ENCODE data around the gene SYTL2.
"Not testable (repeated sequence)": the region's sequence is repeated elsewhere in the genome, so short reads cannot be mapped to it uniquely, and the experiment has no call there.

The SYTL2 gene

DNA sequence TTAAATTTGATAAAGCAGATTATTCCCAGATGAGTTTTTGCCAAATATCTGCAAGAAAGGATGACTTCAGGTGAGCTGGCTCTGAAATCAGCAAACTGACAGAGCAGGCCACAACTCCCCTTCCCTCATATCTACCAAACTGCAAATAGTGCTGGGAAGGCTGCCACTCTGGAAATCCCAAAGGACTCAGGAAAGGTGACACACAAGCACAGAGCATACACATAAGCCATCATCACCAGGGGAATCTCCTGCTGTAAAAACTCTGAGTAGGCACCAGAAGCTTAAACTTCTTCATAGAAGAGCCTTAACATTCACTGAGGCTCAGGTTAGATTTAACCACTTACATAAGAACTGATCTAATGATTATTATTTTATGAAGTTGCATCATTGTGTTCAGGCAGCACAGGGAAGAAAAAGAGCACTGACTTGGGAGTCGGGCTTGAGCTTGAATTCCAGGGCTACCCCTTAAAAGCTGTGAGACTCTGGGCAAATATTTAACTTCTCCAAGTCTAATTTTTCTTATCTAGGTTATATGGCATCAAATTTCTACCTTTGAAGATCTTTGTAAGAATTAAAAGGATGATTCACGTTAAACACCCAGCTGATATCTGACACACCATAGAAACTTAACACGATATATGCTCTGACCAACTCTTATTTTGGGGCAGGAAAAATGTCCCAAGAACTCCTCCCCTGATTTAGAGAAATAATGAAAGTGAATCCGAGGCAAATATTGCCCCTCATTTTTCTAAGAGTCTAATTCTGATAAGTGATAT, 15.0 kb downstream of the SYTL2 start:
- no peak for DNase-seq (ENCODE audit: low read depth in 3 of 3, low spot score in 1 of 3)

DNA sequence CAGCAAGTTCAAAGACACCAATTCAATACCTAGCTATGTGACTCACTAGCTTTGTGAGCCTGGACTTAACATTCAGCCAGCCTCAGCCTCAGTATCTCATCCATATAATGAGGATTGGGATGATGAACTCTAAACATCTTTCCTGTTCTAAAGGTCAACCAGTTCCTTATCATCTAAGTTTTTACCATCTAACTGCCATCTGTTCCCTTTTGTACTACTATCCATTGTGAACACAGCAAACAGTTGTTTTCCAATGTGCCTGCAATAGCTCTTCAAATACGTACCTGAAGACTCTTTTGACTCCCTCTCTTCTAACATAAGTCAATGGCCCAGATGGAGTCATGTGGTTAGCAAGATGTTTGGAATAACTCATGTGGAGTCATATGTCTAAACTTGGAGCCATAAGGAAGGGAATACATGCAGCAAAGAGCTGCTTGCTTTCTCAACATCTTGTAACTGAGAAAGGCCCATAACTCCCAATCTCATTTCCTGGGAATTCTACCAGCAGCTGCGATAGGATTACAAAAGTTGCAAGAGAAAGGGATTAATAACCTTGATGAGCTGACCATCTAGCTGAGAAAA, 19.4 kb downstream of the SYTL2 start:
- no peak for DNase-seq (ENCODE audit: low read depth in 3 of 3, low spot score in 1 of 3)

DNA sequence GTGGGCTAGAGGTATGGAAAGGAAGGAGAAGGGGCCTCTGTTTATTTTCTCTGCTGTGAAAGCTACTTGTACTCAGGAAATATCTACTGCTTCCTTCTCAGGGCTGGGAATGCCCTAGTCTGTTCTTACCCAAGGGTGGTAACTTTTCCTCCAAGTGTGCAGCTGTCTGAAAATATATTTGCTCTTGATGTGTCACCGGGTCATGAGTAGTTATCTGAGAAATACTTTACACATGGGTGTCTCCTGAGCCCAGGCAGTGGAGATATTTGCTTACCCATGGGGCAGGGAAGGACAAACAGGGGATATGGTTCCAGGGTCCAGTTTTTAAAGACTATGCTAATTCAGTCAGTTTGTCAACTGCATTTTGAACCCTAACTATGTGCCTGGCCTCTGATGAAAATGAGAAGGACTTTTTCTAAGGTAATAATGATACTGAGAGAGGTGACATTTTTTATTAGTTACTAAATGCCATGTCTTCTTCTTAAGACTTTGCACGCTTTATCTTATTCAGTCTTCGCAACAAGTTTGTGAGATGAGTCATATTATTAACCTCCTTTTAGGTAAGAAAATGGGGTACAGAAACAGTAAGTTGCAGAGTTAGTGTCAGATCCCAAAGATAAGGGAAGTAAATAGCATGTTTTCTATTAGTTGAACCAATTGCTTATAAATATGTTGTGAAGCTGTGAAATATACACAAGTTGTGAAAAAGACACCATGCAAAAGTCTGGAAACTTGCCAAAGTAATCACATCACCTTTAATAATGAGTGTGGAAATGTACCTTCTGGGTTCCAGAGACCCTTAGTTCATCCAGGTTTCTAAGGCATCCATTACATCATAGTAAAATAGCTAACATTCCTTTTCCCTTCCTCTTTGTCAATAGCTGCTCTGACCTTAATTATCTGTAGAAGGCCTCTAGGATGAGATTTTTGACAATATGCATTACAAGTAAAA, 22.9 kb downstream of the SYTL2 start:
- no peak for DNase-seq (ENCODE audit: low read depth in 3 of 3, low spot score in 1 of 3)

DNA sequence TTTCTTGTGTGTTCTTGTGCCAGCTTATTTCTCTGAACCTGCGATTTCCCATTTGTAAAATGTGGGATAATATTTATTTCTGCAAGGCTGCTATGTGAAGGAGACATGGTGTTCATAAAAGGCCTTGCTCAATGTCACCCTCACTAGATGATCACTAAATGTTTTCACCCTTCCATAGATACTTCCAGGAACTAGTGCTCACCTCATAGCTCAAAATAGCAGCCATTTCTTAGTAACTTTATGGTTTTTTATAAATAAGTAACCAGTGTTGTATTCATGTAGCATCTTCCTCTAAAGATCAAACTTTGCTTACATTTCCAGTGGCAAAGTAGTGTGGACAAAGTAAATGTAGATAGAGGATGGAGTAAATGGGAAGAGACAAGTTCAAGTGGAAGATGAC, 23.8 kb downstream of the SYTL2 start:
- no peak for DNase-seq (ENCODE audit: low read depth in 3 of 3, low spot score in 1 of 3)

DNA sequence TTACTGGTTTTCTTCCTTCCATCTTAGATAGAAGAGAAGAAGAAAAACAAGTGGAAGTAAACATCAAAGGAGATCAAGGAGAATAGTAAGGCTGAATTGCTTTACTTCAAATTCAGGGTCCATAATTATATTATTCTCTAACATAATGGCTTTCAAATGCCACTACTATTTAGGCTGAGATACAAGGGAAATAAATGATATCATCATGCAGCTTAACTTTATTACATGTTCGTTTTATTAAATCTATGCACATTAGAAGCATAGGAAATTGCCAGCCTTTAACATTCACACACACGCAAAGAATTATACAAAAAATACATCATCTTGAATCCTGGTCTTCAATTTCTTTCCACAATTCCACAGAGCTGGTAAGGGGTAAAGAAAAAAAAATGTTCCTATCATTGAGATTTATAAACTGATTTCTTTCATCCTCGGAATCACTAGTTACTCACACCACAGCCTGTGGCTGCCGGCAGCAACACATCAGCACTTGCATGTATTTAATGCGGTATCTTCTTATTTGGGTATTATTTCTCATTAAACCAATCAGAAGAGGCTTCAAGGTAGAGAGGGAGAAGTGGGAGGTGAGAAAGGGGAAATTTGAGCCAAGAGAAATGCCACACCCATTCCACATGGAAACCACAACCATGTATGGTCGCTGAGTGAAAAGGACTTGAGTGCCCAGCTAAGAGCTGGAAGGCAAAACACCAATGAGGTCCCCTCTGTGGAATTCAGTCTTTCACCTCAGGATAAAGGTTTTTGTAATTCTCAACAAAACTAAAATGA, 26.3 kb downstream of the SYTL2 start:
- no peak for DNase-seq (ENCODE audit: low read depth in 3 of 3, low spot score in 1 of 3)

DNA sequence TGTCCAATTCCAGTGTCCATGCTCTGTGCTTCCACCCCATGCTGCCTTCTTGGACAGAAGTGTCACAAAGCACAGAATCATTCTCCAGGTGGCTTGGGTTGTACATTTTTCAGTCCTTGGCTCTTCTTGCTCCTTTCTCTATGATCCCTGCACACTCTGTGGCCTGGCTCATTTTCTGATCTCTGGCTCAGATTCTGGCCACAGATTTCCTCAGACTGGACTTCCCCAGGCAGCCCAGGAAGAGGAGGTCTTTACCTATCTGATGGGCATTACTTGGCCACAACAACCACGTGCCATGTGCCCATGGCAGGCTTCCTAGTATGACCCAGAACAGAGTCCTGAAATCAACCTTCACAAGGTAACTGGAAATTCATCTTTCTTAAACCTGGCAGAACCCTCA, 27.2 kb downstream of the SYTL2 start:
- DNase-seq (ENCODE audit: low read depth in 3 of 3, low spot score in 1 of 3) = no peak

DNA sequence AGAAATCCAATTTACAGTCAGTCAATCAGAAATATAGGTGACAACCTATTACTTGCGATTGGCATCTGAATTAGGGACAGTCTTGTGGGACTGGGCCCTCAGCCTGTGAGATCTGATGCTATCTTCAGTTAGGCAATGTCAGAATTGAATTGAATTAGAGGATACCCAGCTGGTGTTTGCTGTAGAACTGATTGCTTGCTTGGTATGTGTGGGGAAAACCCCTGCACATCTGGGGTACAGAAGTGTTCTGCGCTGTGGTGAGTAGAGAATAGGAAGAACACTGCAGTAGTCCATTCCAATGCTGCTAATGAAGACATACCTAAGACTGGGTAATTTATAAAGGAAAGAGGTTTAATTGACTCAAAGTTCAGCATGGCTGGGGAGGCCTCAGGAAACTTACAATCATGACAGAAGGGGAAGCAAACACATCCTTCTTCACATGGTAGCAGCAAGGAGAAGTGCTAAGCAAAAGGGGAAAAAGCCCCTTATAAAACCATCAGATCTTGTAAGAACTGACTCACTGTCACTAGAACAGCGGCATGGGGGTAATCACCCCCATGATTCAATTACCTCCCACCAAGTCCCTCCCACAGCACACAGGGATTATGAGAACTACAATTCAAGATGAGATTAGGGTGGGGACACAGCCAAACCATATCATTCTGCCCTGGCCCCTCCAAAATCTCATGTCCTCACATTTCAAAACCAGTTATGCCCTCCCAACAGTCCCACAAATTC, 30.0 kb downstream of the SYTL2 start:
- not testable (repeated sequence) for DNase-seq (ENCODE audit: low read depth in 3 of 3, low spot score in 1 of 3)

DNA sequence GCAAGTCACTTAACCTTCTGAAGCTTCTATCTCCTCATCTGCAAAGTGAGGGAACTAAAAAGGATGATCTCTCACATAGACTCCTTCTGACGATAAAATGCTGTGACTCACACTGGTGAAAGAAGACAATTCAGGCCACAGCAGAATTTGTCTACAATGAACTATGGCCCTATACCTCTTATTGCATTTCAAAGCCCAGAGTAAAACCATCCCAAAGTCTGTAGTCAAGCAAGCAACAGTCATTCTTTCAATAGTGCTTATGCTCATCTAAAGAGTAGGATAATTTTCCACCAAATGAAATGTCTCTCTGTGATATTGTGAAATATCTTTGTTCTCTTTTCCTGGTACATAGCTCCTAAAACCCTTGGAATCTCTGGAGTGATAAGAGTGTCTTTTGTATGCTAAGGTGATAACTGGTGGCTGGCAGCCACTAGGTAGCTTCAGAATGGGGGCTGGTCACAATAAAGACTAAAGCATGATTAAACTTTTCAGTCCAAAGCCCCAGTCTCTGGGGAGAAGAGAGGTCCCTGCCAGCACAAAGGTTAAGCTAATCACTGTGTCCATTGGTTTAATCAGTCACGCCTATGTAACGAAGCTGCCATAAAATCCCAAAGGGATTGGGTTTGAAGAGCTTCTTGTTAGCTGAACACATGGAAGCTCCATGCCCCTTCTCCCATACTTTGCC, 30.8 kb downstream of the SYTL2 start:
- no peak for DNase-seq (ENCODE audit: low read depth in 3 of 3, low spot score in 1 of 3)

DNA sequence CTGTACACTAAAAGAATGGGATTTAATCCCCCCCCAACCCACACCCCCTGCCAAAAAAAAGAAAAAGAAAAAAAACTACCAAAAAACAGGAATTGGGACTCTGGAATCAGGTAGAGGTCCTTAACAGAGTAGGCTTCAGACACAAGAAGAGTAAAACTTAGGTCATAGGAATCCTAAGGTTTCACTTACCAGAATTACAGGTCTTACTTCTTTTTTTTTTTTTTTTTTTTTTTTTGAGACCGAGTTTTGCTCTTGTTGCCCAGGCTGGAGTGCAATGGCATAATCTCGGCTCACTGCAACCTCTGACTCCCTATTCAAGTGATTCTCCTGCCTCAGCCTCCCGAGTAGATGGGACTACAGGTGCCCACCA, 33.4 kb downstream of the SYTL2 start:
- not testable (repeated sequence) for DNase-seq (ENCODE audit: low read depth in 3 of 3, low spot score in 1 of 3)

DNA sequence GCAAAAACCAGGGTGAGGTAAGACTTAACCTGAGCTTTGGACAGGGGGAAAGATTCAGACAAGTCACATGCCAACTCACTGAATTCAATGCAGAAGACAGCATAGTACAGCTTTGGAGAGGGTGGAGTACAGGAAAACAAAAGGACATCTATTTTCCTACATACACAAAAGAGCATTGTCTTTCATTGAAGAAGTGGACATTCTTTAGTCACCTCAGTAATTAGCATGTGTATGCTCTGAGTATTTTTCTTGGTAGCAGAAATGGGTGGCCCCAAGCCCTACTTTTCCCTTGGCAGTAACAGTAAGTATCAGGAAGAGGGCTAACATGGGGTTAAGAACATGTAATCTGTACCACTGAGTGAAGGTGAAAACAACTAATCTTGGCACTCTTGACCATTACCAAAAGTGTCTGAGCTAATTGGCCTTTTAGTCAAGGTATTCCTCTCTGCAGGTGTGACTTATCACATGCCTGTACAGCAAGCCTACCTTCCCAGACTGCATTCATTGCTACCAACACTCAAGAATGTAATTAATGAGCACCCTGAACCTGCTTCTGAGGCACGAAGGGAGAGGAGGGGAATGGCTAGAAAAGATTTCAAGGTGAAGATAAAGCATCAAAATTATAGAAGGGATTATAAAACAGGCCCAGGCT, 33.9 kb downstream of the SYTL2 start:
- no peak for DNase-seq (ENCODE audit: low read depth in 3 of 3, low spot score in 1 of 3)

DNA sequence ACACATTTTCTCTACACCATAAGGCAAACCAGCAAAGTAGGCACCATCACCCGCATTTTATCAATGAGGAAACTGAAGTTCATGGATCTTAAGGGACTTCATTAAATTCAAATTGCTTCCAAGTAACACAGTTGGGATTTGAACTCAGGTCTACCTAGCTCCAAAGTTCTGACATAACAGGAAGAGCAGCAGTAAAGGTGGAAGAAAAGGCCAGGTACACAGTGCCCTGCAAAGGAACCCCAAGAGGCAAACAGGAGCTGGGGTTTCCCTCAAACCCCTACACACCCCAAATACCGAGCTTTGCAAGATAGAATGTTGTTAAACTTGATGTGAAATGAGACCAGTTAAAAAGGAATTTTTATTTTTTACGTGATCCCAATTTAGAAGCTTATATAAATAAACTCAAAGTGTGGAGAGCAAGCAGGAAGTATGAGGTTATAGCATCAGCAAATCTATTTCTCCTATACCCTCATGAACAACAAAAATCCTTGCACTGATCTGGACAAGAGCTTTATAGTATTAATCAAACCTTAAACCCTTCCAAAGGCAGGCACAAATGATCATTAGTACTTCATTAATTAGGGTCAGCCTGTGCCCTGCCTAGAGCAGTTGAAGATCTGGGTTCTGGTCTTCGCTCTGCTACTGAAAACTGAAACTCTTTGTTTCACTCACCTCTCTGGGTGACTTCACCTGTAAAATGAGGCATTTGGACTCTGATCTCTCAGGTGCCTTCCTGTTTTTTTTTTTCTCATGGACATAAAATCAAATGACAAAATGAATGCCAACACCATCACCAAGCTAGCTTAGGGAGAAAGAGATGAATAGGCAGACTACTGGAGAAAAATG, 36.5 kb downstream of the SYTL2 start:
- DNase-seq (ENCODE audit: low read depth in 3 of 3, low spot score in 1 of 3) = no peak

DNA sequence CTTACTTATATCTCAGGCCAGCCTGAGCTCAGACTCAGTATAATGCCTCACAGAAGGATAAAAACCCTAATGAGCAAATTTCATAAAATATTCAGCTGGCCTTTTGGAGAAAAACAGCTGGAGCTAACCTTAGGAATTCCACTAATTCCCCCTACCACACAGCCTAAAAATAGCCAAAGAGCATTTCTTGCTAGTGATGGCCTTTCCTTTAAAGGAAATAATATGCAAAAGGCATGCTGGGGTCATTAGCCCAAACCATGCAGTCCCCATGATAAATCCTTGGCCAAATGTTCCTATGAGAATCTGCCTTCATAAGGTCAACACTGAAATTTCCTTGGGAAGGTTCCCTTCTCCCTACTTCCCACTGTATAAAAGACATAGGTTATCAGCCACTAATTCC, 38.2 kb downstream of the SYTL2 start:
- DNase-seq (ENCODE audit: low read depth in 3 of 3, low spot score in 1 of 3) = no peak

DNA sequence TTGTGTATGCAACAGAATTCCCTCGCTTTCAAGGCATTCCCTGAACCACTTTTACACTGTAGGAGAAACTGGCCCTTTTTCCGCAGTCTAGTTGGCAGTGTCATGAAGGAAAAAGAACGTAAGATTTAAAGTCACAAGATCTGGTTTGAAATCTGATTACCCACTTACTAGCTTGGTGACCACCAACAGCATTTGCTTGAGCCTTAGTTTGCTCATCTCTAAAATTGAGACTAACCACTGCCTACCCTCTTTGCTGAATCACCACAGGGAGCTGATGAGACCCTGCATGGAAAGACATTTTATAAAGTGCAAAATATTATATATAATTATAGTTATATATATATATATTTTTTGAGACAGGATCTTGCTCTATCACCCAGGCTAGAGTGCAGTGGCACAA, 39.4 kb downstream of the SYTL2 start:
- no peak for DNase-seq (ENCODE audit: low read depth in 3 of 3, low spot score in 1 of 3)

DNA sequence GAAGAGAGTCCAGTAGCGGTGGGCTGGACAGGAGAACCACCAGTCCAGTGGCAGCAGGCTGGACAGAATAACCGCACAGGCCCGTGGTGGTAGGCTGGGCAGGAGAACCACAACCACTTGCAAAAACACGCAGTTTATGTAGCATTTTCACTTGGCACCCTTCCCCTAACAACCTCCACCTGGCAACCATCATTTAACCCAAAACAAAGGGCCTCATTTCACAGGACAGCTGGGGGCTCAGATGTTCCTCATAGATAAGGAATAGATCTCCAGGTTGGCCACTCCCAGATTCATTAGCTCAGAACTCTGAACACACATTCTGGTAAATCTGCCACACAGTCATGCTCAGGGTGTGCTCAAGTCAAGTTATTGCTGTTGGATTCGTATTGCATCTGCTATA, 41.2 kb downstream of the SYTL2 start:
- DNase-seq (ENCODE audit: low read depth in 3 of 3, low spot score in 1 of 3) = no peak

DNA sequence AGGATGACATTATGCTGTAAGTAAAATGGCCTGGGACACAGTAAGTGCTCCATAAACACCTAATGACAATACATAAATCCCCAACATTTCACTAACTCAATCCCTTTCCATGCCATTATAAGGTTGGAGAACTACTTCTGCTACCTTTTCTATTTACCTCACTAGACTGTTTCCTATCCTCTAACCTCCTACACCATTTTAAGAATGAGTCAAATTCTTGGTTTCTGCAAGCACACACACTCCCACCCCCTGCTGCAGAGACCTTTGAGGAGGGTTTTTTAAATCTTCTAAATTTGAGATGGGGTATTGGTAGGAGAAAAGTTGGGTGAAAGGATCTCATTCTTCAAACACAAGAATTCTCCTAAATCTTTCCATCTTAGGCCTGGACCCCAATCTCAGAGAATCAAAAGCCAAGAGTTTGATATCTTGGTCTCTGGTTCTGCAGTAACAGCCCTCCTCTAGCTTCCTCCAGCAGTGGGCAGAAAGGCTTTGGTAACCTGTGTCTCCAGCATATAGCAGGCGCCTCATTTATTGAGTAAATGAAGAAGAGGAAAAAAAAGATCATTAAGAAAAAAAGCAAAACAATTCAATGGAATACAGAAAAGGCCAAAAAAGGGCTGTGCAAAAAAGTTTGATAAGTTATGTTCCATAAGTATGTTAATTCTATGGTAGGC, 42.3 kb downstream of the SYTL2 start:
- no peak for DNase-seq (ENCODE audit: low read depth in 3 of 3, low spot score in 1 of 3)

DNA sequence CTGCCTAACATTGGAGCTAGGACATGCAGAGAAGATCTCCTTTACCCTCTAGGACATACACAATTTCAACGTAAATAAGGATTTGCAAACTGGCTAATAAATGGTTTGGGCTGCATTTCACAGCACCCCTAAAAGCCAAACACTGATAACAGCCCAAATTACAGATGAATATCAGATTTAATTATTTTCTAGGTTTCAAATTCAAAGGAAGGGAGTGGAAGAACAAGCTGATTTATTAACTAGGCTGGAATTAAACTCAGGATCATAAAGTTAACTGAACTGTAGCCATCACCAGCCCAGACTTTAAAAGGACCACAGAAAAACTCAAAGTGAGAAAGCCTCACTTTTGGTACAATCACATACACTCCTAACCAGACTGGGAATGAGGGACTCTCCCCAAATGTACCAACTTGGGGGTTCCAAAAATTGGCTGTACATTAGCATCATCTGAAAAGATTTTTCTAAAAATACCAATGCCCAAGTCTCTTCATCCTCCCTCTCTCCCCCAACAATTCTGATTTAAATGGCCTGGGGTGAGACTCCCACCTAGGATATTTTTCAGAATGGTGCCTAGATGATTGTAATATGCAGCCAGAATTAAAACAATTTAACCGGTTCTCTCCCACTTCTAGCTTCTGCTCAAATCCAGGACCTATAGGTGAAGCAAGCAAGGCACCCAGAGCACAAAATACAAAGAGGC, 43.5 kb downstream of the SYTL2 start:
- no peak for DNase-seq (ENCODE audit: low read depth in 3 of 3, low spot score in 1 of 3)

DNA sequence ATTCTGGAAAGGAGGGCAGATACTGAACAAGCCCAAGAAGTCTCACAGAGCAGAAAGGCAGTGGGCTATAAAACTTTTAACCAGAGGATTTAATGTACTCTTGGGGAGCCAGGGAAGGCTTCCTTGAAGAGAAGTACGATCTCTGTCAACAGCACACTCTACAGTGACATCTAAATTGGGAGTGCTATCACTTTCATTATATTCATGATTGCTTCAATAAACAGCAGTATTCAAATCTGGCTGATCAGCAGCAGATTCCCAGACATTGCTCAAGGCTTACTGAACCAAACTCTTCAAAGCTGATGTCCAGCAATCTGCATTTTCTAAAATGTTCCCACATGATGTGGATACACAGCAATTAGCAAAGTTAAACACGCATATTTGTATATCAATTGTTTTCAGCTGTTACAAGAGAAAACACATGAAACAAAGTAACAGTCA, 44.2 kb downstream of the SYTL2 start:
- no peak for DNase-seq (ENCODE audit: low read depth in 3 of 3, low spot score in 1 of 3)

All from stimulated activated CD4-positive, alpha-beta T cell treated with anti-CD3 and anti-CD28 coated beads, TNF-alpha, amount 100 ng/mL, for 1 hour (primary cell).